Measurements from ENCODE around the gene ZMYND10. TPM values are rescaled to one million over a fixed set of nuclear protein-coding genes. Genes with fewer than 3 reads are reported as not detected.

The ZMYND10 gene
- 10 to 100 TPM in 5 of 6 donors, 1 to 10 TPM in 1; 3.1 to 98.7 (median 31.5) TPM for total RNA-seq

DNA sequence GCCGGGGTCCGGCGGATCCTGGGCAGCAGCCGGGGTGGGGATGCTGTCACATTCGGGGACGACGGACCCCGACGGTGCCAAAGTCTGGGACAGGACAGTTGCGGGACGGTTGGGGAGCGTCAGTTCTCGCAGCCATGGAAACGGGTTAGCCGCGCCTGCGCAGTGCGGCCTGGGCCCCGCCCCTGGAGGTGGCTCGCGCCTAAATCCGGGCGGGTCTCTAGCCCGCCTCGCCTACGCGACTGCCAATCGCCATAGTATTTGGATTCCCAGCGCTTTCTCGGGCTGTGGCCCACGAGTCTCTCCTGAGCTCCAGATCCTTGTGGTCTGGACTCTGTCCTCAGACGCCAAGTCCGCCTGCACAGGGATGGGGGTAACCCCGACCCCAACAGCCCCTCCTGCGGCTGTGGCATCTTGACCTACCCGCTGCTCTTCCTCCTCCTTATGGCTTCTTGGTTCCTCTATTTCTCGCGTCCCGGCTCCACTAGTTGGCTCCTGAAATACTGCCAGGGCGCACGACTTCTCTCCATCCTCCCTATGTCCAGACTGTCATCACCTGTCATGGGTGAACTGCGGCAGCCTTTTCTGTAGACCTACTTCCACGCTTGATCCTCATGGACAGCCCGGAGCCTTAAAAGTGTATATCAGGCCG lies at the start of gene ZMYND10:
ZMYND10 (minus strand) TSS at position 147 of the 649 bp plus-strand sequence. CDS start 153 bp downstream, outside the sequence.
- DNase-seq, result peak; percentile 73 to 96
- no peaks in the 10 kb centered on the region for H3K27me3 ChIP-seq
- H3K9me3 ChIP-seq, result no peaks in the 10 kb centered on the region
- H3K4me3 ChIP-seq, result peak within 1 kb of the TSS; percentile 13 to 45 (median 36)
- TF ChIP-seq, protein P1, sequence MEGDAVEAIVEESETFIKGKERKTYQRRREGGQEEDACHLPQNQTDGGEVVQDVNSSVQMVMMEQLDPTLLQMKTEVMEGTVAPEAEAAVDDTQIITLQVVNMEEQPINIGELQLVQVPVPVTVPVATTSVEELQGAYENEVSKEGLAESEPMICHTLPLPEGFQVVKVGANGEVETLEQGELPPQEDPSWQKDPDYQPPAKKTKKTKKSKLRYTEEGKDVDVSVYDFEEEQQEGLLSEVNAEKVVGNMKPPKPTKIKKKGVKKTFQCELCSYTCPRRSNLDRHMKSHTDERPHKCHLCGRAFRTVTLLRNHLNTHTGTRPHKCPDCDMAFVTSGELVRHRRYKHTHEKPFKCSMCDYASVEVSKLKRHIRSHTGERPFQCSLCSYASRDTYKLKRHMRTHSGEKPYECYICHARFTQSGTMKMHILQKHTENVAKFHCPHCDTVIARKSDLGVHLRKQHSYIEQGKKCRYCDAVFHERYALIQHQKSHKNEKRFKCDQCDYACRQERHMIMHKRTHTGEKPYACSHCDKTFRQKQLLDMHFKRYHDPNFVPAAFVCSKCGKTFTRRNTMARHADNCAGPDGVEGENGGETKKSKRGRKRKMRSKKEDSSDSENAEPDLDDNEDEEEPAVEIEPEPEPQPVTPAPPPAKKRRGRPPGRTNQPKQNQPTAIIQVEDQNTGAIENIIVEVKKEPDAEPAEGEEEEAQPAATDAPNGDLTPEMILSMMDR (IDR thresholded peaks at IDR 0.05), result no peak
- TF ChIP-seq EP300 (IDR thresholded peaks at IDR 0.05), result no peak
- peak in 1 of 4 donors; percentile 33 for TF ChIP-seq POLR2A (IDR thresholded peaks at IDR 0.05)
- H3K4me1 ChIP-seq, result peaks cover 36 to 58% (median 39%) of the 10 kb centered on the region in 4 donors
- peaks cover 0 to 15% (median 13%) of the 10 kb centered on the region in 4 donors for H3K36me3 ChIP-seq
- ATAC-seq (ENCODE audit: low FRiP score in 2 of 2), result peak; percentile 23 to 68
- peak within 1 kb of the TSS in 1 of 4 donors; percentile 7 for H3K27ac ChIP-seq
- 21 to 33% methylated on average over 22 to 44 of the region's 45 CpGs for WGBS, 2 donors

DNA sequence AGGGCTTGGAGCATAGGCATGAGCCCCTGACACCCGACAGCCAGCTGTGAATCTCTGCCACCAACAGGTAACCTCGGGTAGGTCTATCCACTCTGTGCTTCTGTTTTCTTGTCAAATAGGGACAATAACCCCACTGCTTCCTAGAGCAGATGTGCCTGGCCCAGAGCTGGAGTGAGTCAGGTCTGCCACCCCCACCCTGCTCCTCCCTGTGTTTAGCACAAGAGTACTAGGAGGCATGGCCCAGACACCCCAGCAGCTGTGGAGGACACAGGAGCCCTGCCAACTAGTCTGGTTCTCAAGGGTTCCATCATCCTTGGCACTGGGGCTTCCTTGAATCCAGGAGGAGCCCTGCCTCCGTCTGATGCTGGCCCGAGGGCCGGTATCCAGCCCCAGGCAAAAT lies 47.5 kb upstream of the ZMYND10 start:
- ATAC-seq (ENCODE audit: low FRiP score in 2 of 2), result no peak
- 84 to 85% methylated on average over 5 of the region's 5 CpGs for WGBS, 2 donors

DNA sequence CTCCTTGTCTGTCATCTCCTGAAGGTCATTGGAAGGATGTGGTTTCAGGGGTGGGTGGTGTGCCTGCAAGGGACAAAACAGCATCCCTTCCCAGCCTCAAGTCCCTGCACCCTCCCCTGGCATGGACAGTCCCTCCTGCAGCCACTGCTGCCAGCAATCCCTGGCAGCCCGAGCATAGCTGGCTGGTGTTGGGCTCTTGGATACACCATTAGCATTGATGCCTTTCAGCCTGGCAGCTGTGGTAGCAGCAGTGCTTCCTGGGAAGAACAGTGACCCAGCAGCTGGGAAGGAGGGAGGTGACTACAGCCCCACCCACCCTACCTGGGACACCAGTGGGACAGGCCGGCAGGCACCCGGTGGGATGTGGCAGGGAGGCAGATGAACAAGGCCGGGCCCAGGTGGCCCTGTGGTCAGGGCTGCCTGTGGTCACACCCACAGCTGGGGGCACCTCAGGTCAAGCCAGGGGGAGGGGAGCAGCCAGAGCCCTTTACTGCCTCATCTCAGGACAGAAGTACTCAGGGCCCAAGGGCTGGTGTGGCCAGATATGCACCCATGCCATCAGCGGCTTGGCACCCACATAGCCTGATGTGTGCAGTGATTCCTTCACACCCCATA lies 46.7 kb upstream of the ZMYND10 start:
- Histone ChIP-seq H3K27me3 (no peaks in the 10 kb centered on the region), H3K27ac (no peak overlapping the region), H3K36me3 (peaks cover 0 to 3% (median 0%) of the 10 kb centered on the region in 4 donors), H3K4me1 (peaks cover 9 to 16% (median 11%) of the 10 kb centered on the region in 4 donors), H3K9me3 (no peaks in the 10 kb centered on the region), H3K4me3 (no peak overlapping the region)
- WGBS, 2 donors, result 80 to 81% methylated on average over 3 to 5 of the region's 5 CpGs
- TF ChIP-seq POLR2AphosphoS5 (IDR thresholded peaks at IDR 0.05) (no peak), POLR2A (IDR thresholded peaks at IDR 0.05) (no peak), EP300 (IDR thresholded peaks at IDR 0.05) (no peak)
- TF ChIP-seq, protein P1 (IDR thresholded peaks at IDR 0.05), result no peak
- ATAC-seq (ENCODE audit: low FRiP score in 2 of 2), result no peak
- DNase-seq, result no peak

More for the DNA sequence above, 47.5 kb upstream of the ZMYND10 start:
- H3K4me3 ChIP-seq, result no peak overlapping the region
- H3K27me3 ChIP-seq, result no peaks in the 10 kb centered on the region
- no peaks in the 10 kb centered on the region for H3K9me3 ChIP-seq
- no peak for DNase-seq
- H3K36me3 ChIP-seq, result peaks cover 0 to 3% (median 0%) of the 10 kb centered on the region in 4 donors
- peaks cover 9 to 16% (median 11%) of the 10 kb centered on the region in 4 donors for H3K4me1 ChIP-seq
- TF ChIP-seq, protein P1 (IDR thresholded peaks at IDR 0.05), result no peak
- TF ChIP-seq EP300 (IDR thresholded peaks at IDR 0.05) (no peak), POLR2AphosphoS5 (IDR thresholded peaks at IDR 0.05) (no peak), POLR2A (IDR thresholded peaks at IDR 0.05) (no peak)
- no peak overlapping the region for H3K27ac ChIP-seq

DNA sequence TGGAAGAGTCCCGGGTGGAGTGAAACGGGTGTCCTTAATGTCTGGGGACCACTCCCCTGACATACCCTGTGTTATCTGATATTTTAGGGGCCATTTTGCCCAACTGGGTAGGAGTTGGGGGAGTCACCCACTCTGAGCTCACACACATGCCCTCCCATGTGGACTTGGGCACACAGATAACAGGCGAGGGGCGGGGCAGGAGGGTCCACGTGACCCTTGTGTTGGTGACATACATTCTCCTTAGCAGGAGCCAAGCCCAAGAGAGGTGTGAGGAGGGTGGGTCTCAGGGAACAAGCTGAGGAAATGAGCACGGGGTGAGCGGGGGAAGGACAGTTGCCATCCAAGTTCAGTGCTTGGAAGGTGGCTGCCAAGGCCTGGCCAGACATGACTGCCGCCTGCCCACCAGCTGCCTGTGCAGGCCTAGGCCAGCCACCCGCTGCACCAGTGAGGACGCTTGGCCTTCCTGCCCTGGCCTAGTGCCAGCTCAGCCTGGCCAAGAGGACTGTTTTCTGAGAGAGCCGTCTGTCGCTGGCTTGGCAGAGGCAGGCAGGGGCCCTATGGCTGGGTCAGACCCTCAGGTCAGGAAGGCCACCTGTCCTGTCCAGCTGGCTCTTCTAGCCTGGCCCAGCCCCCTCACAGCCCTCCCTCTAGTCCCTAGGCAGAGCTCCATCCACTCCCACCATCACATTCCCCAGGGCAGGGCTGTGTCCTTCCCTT lies 45.1 kb upstream of the ZMYND10 start:
- Histone ChIP-seq H3K27me3 (no peaks in the 10 kb centered on the region), H3K27ac (peak overlapping the region in 2 of 4 donors; percentile 28 to 38), H3K4me3 (no peak overlapping the region), H3K4me1 (peaks cover 9 to 14% (median 10%) of the 10 kb centered on the region in 4 donors), H3K9me3 (no peaks in the 10 kb centered on the region), H3K36me3 (peaks cover 0 to 3% (median 0%) of the 10 kb centered on the region in 4 donors)
- peak in 1 of 2 donors; percentile 32 for DNase-seq
- WGBS, 2 donors, result 47 to 59% methylated on average over 9 to 11 of the region's 12 CpGs
- no peak for TF ChIP-seq EP300 (IDR thresholded peaks at IDR 0.05)
- TF ChIP-seq POLR2AphosphoS5 (IDR thresholded peaks at IDR 0.05), result no peak
- TF ChIP-seq POLR2A (IDR thresholded peaks at IDR 0.05), result no peak
- TF ChIP-seq, protein P1 (IDR thresholded peaks at IDR 0.05), result no peak
- peak in 1 of 2 donors; percentile 2 for ATAC-seq (ENCODE audit: low FRiP score in 2 of 2)

All from upper lobe of left lung (tissue), 6 donors.